ENCODE data around the gene SAMSN1.

DNA sequence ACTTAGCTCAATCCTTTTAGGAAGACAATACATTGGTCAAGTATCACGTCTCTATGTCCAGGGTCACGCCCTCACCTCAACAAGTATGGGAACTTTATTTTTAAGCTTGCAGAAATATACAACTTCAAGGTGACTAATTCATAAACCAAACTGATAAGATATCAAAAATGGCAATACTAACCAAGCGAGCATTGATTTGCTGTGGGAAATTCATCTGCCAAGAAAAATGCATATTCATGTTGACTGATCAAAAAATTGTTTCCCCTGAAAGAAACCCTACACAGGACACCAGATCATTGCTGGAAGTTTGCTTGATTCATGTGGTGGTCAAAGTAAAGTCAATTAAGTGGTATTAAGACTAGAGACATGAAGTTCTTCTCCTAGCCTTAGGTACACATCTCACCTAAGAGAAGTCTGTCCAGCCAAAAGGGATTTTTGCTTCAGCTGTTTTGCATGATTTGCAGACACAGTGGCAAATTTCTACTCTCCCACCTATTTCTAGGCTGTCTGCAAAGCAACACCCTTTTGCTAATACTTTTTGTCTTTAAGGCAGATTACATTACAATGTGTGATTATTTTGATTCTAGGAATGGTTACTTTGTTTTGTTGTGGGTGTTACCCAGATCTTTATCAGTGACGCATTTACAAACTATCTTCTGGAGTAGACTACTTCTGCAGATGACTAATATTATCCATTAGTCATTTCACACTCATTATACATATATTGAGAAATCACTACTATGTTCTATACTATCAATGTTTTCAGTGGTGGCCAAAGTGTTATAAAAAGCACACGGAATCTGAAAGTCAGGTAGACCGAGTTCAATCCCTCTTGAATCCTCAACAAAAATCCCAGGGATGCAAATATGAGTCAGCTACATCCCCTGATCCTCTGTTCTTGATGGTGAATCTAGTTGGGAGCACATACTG is 12.4 kb downstream of the SAMSN1 start:
- TF ChIP-seq POLR2AphosphoS5 (IDR thresholded peaks at IDR 0.05) (no peak), POLR2A (IDR thresholded peaks at IDR 0.05) (no peak)
- TF ChIP-seq, protein P1, sequence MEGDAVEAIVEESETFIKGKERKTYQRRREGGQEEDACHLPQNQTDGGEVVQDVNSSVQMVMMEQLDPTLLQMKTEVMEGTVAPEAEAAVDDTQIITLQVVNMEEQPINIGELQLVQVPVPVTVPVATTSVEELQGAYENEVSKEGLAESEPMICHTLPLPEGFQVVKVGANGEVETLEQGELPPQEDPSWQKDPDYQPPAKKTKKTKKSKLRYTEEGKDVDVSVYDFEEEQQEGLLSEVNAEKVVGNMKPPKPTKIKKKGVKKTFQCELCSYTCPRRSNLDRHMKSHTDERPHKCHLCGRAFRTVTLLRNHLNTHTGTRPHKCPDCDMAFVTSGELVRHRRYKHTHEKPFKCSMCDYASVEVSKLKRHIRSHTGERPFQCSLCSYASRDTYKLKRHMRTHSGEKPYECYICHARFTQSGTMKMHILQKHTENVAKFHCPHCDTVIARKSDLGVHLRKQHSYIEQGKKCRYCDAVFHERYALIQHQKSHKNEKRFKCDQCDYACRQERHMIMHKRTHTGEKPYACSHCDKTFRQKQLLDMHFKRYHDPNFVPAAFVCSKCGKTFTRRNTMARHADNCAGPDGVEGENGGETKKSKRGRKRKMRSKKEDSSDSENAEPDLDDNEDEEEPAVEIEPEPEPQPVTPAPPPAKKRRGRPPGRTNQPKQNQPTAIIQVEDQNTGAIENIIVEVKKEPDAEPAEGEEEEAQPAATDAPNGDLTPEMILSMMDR (IDR thresholded peaks at IDR 0.05), result no peak

All from suprapubic skin (tissue), 4 donors.